Activated CD4-positive, alpha-beta memory T cell treated with anti-CD3 and anti-CD28 coated beads, Interleukin-2, amount 10 ng/mL, durations not matched to agents 7 days and 5 days (primary cell): ENCODE data around the gene SLC31A2. TPM values are rescaled to one million over a fixed set of nuclear protein-coding genes. Genes with fewer than 3 reads are reported as not detected.

Experiments used
- CTCF ChIA-PET: fragments of 350-600 bp; sonication (Branson Sonifier 250); formaldehyde crosslinking; loops from one replicate; lab custom pipeline; 2021; ENCODE audit warnings: antibody characterized with exemption, inconsistent platforms; lab: Charles Lee
- POLR2A ChIA-PET: fragments of 350-600 bp; sonication (Branson Sonifier 250); formaldehyde crosslinking; loops from one replicate; lab custom pipeline; 2021; ENCODE audit warnings: antibody characterized with exemption; lab: Charles Lee
- DNase-seq: peaks from one replicate; pipeline ENCODE4 v3.0.0-alpha.2; 2020
- H3K27ac Mint-ChIP-seq: one replicate; pipeline ENCODE4 v1.8.0; 2021; ENCODE audit warnings: mild to moderate bottlenecking, mixed read lengths
- H3K27me3 Mint-ChIP-seq: one replicate; pipeline ENCODE4 v1.8.0; 2021; ENCODE audit warnings: mixed read lengths
- H3K36me3 Mint-ChIP-seq: one replicate; pipeline ENCODE4 v1.8.0; 2021; ENCODE audit warnings: low read depth, mixed read lengths
- H3K4me1 Mint-ChIP-seq: one replicate; pipeline ENCODE4 v1.8.0; 2021; ENCODE audit warnings: mixed read lengths
- H3K4me3 Mint-ChIP-seq: one replicate; pipeline ENCODE4 v1.8.0; 2021; ENCODE audit warnings: mild to moderate bottlenecking, mixed read lengths
- H3K9me3 Mint-ChIP-seq: one replicate; pipeline ENCODE4 v1.8.0; 2021; ENCODE audit warnings: mixed read lengths
- total RNA-seq, 2 experiments: library from RNA; stranded (reverse); gene quantifications; one replicate each; pipeline ENCODE4 v1.2.3, GENCODE V29; 2021

SLC31A2 gene
- total RNA-seq, 2 experiments from 2014 or later = 3.6 TPM

- CTCF ChIA-PET = interaction anchor here (0.8 to 1.2 kb wide), 3 partner anchors 8 to 120 kb away, joined by 3 to 5 read pairs (median 4); partner anchors contain the start of genes CDC26 and PRPF4
- H3K9me3 Mint-ChIP-seq = no peaks in the 10 kb centered on the region
- POLR2A ChIA-PET = interaction anchor here (0.8 kb wide), 1 partner anchor 67 kb away, joined by 3 read pairs; the partner anchor contains the start of gene SLC31A1
- no peak overlapping the region for H3K4me3 Mint-ChIP-seq
- no peak overlapping the region for H3K27ac Mint-ChIP-seq
- DNase-seq = no peak
- peaks cover 45% of the 10 kb centered on the region for H3K4me1 Mint-ChIP-seq
- H3K36me3 Mint-ChIP-seq = peaks cover 8% of the 10 kb centered on the region
- no peaks in the 10 kb centered on the region for H3K27me3 Mint-ChIP-seq
Measured at GRCh38 chr9:113154946-113155345, 4.1 kb downstream of the SLC31A2 start.

GRCh38 chr9:113155911-113156588 is 5.2 kb downstream of the SLC31A2 start:
- Mint-ChIP-seq H3K27me3 (no peaks in the 10 kb centered on the region), H3K36me3 (peaks cover 12% of the 10 kb centered on the region), H3K27ac (peak overlapping the region; percentile 49), H3K4me3 (no peak overlapping the region), H3K9me3 (no peaks in the 10 kb centered on the region), H3K4me1 (peaks cover 41% of the 10 kb centered on the region)
- CTCF ChIA-PET = interaction anchor here (0.7 to 1.5 kb wide), 6 partner anchors 9 to 439 kb away, joined by 3 to 9 read pairs (median 3); partner anchors contain the start of genes CDC26 and PRPF4
- DNase-seq = peak; percentile 58
- POLR2A ChIA-PET = interaction anchor here (0.7 to 1.4 kb wide), 3 partner anchors 11 to 119 kb away, joined by 3 to 5 read pairs (median 5); partner anchors contain the start of genes CDC26, FKBP15 and PRPF4

DNA sequence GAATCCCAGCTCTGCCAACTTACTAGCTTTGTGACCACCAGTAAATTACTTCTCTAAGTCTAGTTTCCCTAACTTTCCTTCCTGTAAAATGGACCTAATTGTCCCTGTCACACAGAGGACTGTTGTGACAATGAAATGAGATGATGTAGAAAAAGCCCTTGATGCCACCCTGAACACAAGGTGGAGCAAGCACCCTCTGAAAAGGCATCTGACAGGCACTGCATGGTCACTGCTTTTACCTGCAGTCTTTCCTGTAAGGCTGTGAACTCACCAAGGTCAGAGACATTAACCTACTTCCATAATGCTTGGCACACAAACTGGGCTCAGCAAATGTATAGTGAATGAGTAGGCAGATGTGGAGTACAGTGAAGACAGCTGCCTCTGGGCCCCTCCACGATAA is 6.1 kb downstream of the SLC31A2 start:
- CTCF ChIA-PET = interaction anchor here (0.7 to 1.5 kb wide), 3 partner anchors 18 to 118 kb away, joined by 3 to 9 read pairs (median 3); partner anchors contain the start of gene CDC26
- no peak overlapping the region for H3K4me3 Mint-ChIP-seq
- POLR2A ChIA-PET = interaction anchor here (0.9 to 1.4 kb wide), 2 partner anchors 10 to 64 kb away, joined by 3 to 5 read pairs; partner anchors contain the start of gene FKBP15
- H3K9me3 Mint-ChIP-seq = no peaks in the 10 kb centered on the region
- peaks cover 36% of the 10 kb centered on the region for H3K4me1 Mint-ChIP-seq
- H3K27me3 Mint-ChIP-seq = no peaks in the 10 kb centered on the region
- DNase-seq = no peak
- H3K36me3 Mint-ChIP-seq = peaks cover 16% of the 10 kb centered on the region
- peak overlapping the region; percentile 11 for H3K27ac Mint-ChIP-seq

GRCh38 chr9:113158446-113158845 is 7.6 kb downstream of the SLC31A2 start:
- ChIA-PET CTCF (no interaction called here), POLR2A (no interaction called here)
- Mint-ChIP-seq H3K9me3 (no peaks in the 10 kb centered on the region), H3K36me3 (peaks cover 30% of the 10 kb centered on the region), H3K4me1 (peaks cover 26% of the 10 kb centered on the region), H3K4me3 (no peak overlapping the region), H3K27ac (no peak overlapping the region), H3K27me3 (no peaks in the 10 kb centered on the region)
- no peak for DNase-seq

DNA sequence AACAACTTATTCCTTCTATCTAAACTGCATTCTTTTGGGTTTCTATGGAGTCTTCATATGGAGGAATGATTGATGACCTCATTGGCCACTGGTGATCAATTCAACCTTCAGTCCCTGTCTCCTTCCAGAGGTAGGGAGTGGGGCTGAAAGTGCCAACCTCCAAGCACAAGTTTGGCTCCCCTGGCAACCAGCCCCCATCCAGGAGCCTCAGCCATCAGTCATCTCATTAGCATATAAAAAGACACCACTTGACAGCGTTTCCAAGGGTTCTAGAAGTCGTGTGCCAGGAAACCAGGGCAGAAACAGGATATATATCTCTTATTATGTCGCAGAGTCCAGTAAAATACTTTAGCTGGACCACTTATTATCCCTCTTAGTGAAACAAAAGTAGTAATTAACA is 9.8 kb downstream of the SLC31A2 start:
- Mint-ChIP-seq H3K4me3 (no peak overlapping the region), H3K9me3 (no peaks in the 10 kb centered on the region), H3K27ac (no peak overlapping the region), H3K4me1 (peaks cover 16% of the 10 kb centered on the region), H3K36me3 (peaks cover 46% of the 10 kb centered on the region), H3K27me3 (no peaks in the 10 kb centered on the region)
- no peak for DNase-seq
- ChIA-PET POLR2A (no interaction called here), CTCF (no interaction called here)

GRCh38 chr9:113163001-113163400 is 12.2 kb downstream of the SLC31A2 start:
- POLR2A ChIA-PET = interaction anchor here (1.3 kb wide), 1 partner anchor 8 kb away, joined by 3 read pairs; no protein-coding TSS in a partner anchor
- H3K27ac Mint-ChIP-seq = no peak overlapping the region
- DNase-seq = no peak
- H3K9me3 Mint-ChIP-seq = no peaks in the 10 kb centered on the region
- no peaks in the 10 kb centered on the region for H3K4me1 Mint-ChIP-seq
- CTCF ChIA-PET = interaction anchor here (0.8 kb wide), 1 partner anchor 12 kb away, joined by 3 read pairs; the partner anchor contains the start of gene SLC31A2
- no peaks in the 10 kb centered on the region for H3K27me3 Mint-ChIP-seq
- H3K36me3 Mint-ChIP-seq = peaks cover 65% of the 10 kb centered on the region
- H3K4me3 Mint-ChIP-seq = no peak overlapping the region

- POLR2A ChIA-PET = no interaction called here
- CTCF ChIA-PET = no interaction called here
- Mint-ChIP-seq H3K9me3 (no peaks in the 10 kb centered on the region), H3K27ac (no peak overlapping the region), H3K36me3 (peaks cover 73% of the 10 kb centered on the region), H3K4me3 (no peak overlapping the region), H3K4me1 (no peaks in the 10 kb centered on the region), H3K27me3 (no peaks in the 10 kb centered on the region)
- DNase-seq = no peak
Measured at GRCh38 chr9:113164536-113165300, 13.9 kb downstream of the SLC31A2 start.

GRCh38 chr9:113166039-113166438 is 15.2 kb downstream of the SLC31A2 start:
- Mint-ChIP-seq H3K27ac (no peak overlapping the region), H3K27me3 (no peaks in the 10 kb centered on the region), H3K4me1 (no peaks in the 10 kb centered on the region), H3K4me3 (no peak overlapping the region), H3K36me3 (peaks cover 77% of the 10 kb centered on the region), H3K9me3 (no peaks in the 10 kb centered on the region)
- ChIA-PET CTCF (no interaction called here), POLR2A (interaction anchor here (1.9 kb wide), 1 partner anchor 55 kb away, joined by 7 read pairs; the partner anchor contains the start of genes FKBP15 and SLC31A1)
- no peak for DNase-seq

DNA sequence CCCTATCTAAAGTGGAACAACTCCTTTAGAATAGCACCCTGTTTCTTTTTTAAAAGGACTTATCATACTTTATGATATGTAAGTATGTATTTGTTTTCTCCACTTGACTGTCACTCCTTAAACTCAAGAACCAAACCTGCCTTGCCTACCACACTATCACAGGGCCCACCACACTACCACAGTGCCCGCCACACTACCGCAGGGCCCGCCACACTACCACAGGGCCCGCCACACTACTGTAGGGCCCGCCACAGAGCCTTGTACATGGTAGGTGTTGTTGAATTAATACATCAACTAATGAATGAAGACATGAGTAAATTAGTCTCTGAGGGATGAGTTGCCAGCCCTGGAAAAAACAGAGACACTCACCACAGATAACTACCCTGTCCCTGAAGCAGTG is 18.0 kb downstream of the SLC31A2 start:
- no peak for DNase-seq
- Mint-ChIP-seq H3K27ac (no peak overlapping the region), H3K4me3 (no peak overlapping the region), H3K27me3 (no peaks in the 10 kb centered on the region), H3K4me1 (no peaks in the 10 kb centered on the region), H3K9me3 (peaks cover 4% of the 10 kb centered on the region), H3K36me3 (peaks cover 83% of the 10 kb centered on the region)
- CTCF ChIA-PET = no interaction called here
- POLR2A ChIA-PET = no interaction called here

GRCh38 chr9:113173341-113173740 is 22.5 kb downstream of the SLC31A2 start:
- ChIA-PET CTCF (no interaction called here), POLR2A (interaction anchor here (0.8 to 1.0 kb wide), 2 partner anchors 11 to 48 kb away, joined by 3 read pairs; partner anchors contain the start of genes FKBP15 and SLC31A1)
- no peaks in the 10 kb centered on the region for H3K27me3 Mint-ChIP-seq
- peaks cover 4% of the 10 kb centered on the region for H3K9me3 Mint-ChIP-seq
- H3K4me3 Mint-ChIP-seq = no peak overlapping the region
- H3K27ac Mint-ChIP-seq = no peak overlapping the region
- peaks cover 80% of the 10 kb centered on the region for H3K36me3 Mint-ChIP-seq
- no peak for DNase-seq
- no peaks in the 10 kb centered on the region for H3K4me1 Mint-ChIP-seq

- peaks cover 78% of the 10 kb centered on the region for H3K36me3 Mint-ChIP-seq
- H3K4me3 Mint-ChIP-seq = no peak overlapping the region
- peaks cover 4% of the 10 kb centered on the region for H3K9me3 Mint-ChIP-seq
- ChIA-PET POLR2A (no interaction called here), CTCF (no interaction called here)
- no peaks in the 10 kb centered on the region for H3K27me3 Mint-ChIP-seq
- no peak for DNase-seq
- no peak overlapping the region for H3K27ac Mint-ChIP-seq
- no peaks in the 10 kb centered on the region for H3K4me1 Mint-ChIP-seq
Measured at GRCh38 chr9:113176803-113177202, 26.0 kb downstream of the SLC31A2 start.

DNA sequence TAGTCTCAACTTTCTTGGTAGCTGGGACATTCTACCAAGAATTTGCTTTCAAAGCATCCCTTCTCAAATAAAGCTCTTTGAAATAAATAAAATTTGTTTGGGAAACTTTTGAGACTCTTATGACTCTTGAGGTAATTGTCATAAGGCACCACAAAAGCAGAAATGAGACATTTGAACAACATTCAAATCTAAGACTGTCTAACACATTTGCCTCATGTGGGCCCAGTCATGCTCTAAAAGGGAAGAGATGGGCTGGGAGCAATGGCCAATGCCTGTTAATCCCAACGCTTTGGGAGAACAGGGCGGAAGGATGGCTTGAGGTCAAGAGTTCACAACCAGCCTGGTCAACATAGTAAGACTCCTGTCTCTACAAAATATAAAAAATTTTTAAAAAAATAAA is 26.4 kb downstream of the SLC31A2 start:
- POLR2A ChIA-PET = no interaction called here
- no peak for DNase-seq
- CTCF ChIA-PET = no interaction called here

GRCh38 chr9:113178087-113178486 is 27.3 kb downstream of the SLC31A2 start:
- Mint-ChIP-seq H3K27me3 (no peaks in the 10 kb centered on the region), H3K36me3 (peaks cover 78% of the 10 kb centered on the region)
- POLR2A ChIA-PET = no interaction called here

More for the DNA sequence above, 26.4 kb downstream of the SLC31A2 start:
- Mint-ChIP-seq H3K9me3 (peaks cover 4% of the 10 kb centered on the region), H3K36me3 (peaks cover 78% of the 10 kb centered on the region), H3K4me1 (no peaks in the 10 kb centered on the region), H3K27ac (no peak overlapping the region), H3K4me3 (no peak overlapping the region), H3K27me3 (no peaks in the 10 kb centered on the region)

More at GRCh38 chr9:113178087-113178486, 27.3 kb downstream of the SLC31A2 start:
- Mint-ChIP-seq H3K4me3 (no peak overlapping the region), H3K27ac (no peak overlapping the region), H3K4me1 (no peaks in the 10 kb centered on the region), H3K9me3 (no peaks in the 10 kb centered on the region)
- no peak for DNase-seq
- CTCF ChIA-PET = no interaction called here
